WERI-Rb-1 (cell line): ENCODE measurements around the gene MYO7B.

Experiments
- DNase-seq: peaks from one replicate; pipeline ENCODE4 v3.0.0-alpha.2; 2020
- H3K27ac ChIP-seq: fragments of 250-450 bp; sonication (Bioruptor Pico); 2 replicates; pipeline ENCODE4 v1.5.1; 2020; ENCODE audit warnings: mild to moderate bottlenecking, moderate library complexity
- H3K27me3 ChIP-seq: fragments of 250-450 bp; sonication (Bioruptor Pico); 2 replicates; pipeline ENCODE4 v1.5.1; 2021; ENCODE audit warnings: mild to moderate bottlenecking, low read depth, moderate library complexity; ENCODE audit not compliant: insufficient read depth, severe bottlenecking
- H3K36me3 ChIP-seq: fragments of 250-450 bp; sonication (Bioruptor Pico); 2 replicates; pipeline ENCODE4 v1.5.1; 2020; ENCODE audit warnings: mild to moderate bottlenecking, moderate library complexity
- H3K4me3 ChIP-seq: 2 replicates; pipeline ENCODE4 v1.5.1; 2011; ENCODE audit warnings: low read depth, mild to moderate bottlenecking, control low read depth, low read length
- H3K9me3 ChIP-seq: fragments of 250-450 bp; sonication (Bioruptor Pico); 2 replicates; pipeline ENCODE4 v1.5.1; 2021; ENCODE audit warnings: mild to moderate bottlenecking, moderate library complexity; ENCODE audit not compliant: severe bottlenecking
- TF ChIP-seq, protein P1 (sequence below): IDR thresholded peaks from 2 replicates; pipeline ENCODE4 v1.5.1; 2011; ENCODE audit warnings: low read depth, mild to moderate bottlenecking, control low read depth, inconsistent platforms, low read length

Gene MYO7B

DNA sequence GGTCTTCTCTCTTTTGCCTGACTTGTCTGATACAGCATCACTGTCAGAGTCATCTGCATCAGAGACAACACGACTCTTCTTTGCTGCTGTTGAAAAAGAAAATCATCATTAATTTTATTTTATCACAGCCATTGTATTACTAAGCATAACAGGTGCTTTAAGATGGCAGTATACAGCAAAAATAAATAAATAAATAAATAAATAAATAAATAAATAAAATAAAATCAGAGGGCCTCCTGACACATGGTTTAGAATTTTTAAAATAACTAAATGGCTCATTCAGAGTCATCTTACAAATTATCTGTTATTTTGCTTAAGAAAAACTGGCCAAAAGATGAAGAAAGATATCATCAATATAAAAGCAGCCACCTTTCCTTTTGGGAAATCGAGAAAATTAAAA lies 32.0 kb upstream of the MYO7B start:
- H3K4me3 ChIP-seq = no peak overlapping the region
- H3K27ac ChIP-seq = no peak overlapping the region
- H3K9me3 ChIP-seq = no peaks in the 10 kb centered on the region
- no peak for DNase-seq
- H3K36me3 ChIP-seq = peaks cover 70% of the 10 kb centered on the region
- TF ChIP-seq, protein P1, sequence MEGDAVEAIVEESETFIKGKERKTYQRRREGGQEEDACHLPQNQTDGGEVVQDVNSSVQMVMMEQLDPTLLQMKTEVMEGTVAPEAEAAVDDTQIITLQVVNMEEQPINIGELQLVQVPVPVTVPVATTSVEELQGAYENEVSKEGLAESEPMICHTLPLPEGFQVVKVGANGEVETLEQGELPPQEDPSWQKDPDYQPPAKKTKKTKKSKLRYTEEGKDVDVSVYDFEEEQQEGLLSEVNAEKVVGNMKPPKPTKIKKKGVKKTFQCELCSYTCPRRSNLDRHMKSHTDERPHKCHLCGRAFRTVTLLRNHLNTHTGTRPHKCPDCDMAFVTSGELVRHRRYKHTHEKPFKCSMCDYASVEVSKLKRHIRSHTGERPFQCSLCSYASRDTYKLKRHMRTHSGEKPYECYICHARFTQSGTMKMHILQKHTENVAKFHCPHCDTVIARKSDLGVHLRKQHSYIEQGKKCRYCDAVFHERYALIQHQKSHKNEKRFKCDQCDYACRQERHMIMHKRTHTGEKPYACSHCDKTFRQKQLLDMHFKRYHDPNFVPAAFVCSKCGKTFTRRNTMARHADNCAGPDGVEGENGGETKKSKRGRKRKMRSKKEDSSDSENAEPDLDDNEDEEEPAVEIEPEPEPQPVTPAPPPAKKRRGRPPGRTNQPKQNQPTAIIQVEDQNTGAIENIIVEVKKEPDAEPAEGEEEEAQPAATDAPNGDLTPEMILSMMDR = no peak
- no peaks in the 10 kb centered on the region for H3K27me3 ChIP-seq

DNA sequence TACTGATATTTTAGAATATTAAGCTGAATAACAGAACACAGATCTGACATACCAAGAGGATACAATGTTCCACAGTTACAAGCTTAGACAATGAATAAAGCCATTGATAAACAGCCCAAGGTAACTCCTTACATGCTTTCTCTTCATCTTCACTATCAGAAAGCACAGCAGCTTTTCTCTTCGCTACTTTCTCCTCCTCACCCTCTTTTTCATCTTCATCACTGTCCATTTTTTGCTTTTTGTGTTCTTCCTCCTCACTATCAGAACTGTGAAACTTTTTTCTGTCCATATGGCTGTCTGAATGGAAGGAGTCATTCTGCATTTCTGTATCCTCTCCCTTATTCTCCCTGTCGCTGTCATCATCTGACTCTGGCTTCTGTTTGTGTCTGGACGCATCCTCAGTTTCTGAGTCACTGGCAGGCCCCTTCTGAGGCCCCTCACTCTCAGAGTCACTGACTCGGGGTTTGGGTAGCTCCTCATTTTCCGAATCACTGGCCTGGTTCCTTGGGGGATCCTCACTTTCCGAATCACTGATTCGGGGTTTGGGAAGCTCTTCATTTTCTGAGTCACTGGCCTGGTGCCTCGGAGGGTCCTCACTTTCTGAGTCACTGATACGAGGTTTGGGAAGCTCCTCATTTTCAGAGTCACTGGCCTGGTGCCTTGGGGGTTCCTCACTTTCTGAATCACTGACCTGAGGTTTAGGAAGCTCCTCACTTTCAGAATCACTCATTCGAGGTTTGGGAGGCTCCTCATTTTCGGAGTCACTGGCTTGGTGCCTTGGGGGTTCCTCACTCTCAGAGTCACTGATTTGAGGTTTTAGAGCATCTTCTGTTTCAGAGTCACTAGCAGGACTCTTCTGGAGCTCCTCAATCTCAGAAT lies 30.7 kb upstream of the MYO7B start:
- Histone ChIP-seq H3K27me3 (no peaks in the 10 kb centered on the region), H3K36me3 (peaks cover 63% of the 10 kb centered on the region), H3K9me3 (no peaks in the 10 kb centered on the region), H3K4me3 (no peak overlapping the region), H3K27ac (no peak overlapping the region)
- no peak for DNase-seq
- TF ChIP-seq, protein P1 = no peak

DNA sequence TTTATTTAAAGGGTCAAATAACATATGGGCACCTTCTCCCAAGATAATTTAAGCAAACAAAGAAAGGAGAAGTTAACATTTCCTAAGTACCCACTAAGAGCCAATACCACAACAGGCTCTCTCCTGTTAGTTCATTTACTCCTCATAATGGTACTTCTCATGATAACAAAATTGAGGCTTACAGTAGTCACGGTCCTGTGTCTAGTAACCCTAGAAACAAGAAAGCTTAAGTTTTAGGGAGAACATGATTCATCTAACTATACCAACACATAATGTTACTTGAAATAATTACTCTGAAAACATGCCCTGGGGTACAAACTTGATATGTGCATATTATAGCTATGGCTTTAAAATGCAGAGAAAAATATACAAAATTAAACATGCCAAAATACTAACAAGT lies 29.0 kb upstream of the MYO7B start:
- Histone ChIP-seq H3K27me3 (no peaks in the 10 kb centered on the region), H3K9me3 (no peaks in the 10 kb centered on the region), H3K4me3 (no peak overlapping the region), H3K27ac (no peak overlapping the region), H3K36me3 (peaks cover 52% of the 10 kb centered on the region)
- no peak for DNase-seq
- TF ChIP-seq, protein P1 = no peak

DNA sequence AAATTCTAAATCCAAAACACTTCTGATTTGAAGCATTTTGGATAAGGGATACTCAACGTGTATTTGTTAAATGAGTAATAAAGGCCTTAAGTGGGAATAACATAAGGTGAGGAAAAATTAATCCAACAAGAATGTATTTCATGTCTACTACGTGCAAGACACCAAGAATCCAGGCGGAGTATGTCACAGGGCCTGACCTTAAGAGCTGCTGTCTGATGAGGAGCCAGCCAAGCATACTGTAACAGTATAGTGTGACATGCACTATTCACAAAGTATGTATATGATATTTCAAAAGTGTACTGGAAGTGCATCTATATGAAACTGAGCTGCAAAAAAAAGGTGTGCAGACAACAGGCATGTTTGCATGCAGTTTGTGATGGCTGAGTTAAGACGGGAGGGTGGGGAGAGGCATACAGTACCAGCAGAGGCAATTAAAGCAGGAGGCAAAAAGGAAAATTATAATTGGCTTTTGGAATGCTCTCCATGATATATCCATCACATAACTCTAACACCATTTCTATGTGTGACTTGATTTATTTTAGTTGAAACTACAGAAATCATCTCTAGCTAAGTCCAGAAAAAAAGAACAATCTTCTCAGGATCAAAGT lies 27.4 kb upstream of the MYO7B start:
- Histone ChIP-seq H3K9me3 (no peaks in the 10 kb centered on the region), H3K4me3 (no peak overlapping the region), H3K36me3 (peaks cover 45% of the 10 kb centered on the region), H3K27me3 (no peaks in the 10 kb centered on the region), H3K27ac (no peak overlapping the region)
- no peak for DNase-seq
- TF ChIP-seq, protein P1 = no peak

DNA sequence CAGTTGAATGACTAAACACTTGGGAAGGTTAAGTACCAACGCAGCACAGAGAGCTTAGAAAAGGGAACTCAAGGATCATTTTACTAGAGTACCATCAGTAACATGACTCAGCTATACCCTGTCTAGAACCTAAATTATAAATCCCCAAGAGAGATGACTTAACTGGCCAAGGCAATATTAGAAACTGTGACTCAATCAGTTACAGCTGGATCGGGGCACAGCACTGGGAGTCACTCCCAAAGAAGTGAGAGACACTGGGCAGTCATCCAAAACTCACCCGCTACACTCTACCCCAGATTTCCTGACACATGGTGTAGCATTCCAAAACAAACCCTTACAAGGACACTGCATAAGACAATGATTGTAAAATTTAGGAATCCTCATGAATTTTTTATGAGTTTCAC lies 26.9 kb upstream of the MYO7B start:
- peaks cover 40% of the 10 kb centered on the region for H3K36me3 ChIP-seq
- DNase-seq = no peak
- no peaks in the 10 kb centered on the region for H3K27me3 ChIP-seq
- TF ChIP-seq, protein P1 = no peak
- H3K9me3 ChIP-seq = no peaks in the 10 kb centered on the region
- H3K27ac ChIP-seq = no peak overlapping the region
- H3K4me3 ChIP-seq = no peak overlapping the region
